Skin of body (tissue), 2 donors: ENCODE results near the gene AP3B2. TPM values are rescaled to one million over a fixed set of nuclear protein-coding genes. Genes with fewer than 3 reads are reported as not detected.
"Not testable (repeated sequence)": the region's sequence is repeated elsewhere in the genome, so short reads cannot be mapped to it uniquely, and the experiment has no call there.

ENCODE experiments used
- DNase-seq: peaks from one replicate; lab custom pipeline; 2025; lab: John Stamatoyannopoulos, UW
- total RNA-seq: library from RNA; depleted of rRNA; stranded (reverse); fragments of >200 nt; gene quantifications from one replicate; pipeline ENCODE4 v1.2.3, GENCODE V29; 2014

AP3B2 gene
- total RNA-seq, 1 donor from 2014 or later, result 0.89 TPM

DNA sequence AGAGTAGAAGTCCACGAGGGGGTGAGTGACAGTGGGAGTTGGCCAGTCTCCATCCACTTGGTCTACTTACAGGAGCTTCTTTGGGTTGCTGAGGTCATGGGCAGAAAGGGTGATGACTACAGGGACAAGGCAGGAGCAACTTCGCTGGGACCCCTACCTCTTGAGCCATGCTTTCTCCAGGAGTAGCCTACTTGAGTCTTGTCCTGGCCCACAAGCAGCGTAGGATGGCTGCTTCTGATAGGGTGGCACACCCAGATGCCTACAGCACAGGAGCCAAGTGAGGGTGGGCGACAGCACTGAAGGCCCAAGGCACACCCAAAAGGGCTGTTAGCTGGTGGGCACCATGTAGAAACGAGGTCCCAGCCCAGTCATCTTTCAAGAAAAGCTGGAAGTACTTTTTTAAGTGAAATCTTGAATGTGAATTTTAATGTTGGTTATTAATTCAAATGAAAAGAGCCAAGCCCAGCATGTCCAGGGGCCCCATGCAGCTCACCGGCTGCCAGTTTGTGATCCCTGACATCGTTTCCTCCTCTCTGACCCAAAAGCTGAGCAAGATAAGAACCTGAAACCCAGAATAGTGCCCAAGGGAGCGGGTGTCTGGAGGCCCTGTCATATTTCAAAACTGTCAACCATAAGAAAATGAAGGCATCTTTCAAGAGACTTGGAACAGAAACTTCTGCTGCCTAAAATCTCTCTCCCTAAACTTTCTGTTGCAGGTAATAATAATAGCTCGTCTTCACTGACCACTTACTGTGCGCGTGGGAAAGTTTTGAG lies 60.3 kb downstream of the AP3B2 start:
- DNase-seq, result no peak

DNA sequence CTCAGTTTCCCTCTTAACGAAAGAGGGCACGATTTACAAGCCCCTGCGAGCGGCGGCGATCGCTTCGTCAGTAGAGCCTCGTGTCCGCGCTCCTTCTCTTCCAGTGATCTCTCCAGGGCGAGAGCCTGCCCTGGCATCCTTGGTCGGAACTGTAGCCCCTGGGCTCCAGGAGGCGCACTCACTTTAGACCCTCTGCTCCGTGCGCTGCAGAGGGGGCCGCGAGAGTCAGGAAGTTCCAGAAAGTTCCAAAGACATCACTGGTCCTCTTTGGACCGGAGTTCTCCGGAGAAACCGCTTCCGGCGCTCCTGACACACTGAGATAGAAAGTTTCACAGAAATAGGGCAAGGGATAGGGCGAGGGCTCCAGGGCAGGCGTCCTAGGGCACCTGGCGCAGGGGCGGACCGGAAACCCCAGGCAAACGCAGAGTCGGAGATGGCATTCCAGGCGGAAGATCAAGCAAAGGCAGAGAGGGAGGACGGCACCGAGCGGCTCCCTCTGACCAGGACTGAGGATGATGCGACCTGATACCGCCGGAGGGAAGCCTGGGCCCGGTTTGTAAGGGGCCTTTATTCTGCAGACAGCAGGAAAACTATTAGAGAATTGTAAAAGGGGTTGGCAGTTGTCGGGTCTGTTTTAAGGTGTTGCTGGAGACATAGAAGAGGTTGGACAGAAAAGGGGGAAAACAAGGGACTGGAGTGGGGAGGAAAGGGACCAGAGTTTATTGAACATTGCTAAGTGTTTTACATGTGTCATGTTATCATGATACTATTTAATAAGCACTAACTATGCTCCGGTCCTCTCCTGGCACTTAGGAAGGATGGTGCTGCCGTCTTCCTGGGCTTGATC lies 61.2 kb downstream of the AP3B2 start:
- DNase-seq, result no peak

GRCh38 chr15:82647835-82648256 lies 61.8 kb downstream of the AP3B2 start:
- no peak for DNase-seq

DNA sequence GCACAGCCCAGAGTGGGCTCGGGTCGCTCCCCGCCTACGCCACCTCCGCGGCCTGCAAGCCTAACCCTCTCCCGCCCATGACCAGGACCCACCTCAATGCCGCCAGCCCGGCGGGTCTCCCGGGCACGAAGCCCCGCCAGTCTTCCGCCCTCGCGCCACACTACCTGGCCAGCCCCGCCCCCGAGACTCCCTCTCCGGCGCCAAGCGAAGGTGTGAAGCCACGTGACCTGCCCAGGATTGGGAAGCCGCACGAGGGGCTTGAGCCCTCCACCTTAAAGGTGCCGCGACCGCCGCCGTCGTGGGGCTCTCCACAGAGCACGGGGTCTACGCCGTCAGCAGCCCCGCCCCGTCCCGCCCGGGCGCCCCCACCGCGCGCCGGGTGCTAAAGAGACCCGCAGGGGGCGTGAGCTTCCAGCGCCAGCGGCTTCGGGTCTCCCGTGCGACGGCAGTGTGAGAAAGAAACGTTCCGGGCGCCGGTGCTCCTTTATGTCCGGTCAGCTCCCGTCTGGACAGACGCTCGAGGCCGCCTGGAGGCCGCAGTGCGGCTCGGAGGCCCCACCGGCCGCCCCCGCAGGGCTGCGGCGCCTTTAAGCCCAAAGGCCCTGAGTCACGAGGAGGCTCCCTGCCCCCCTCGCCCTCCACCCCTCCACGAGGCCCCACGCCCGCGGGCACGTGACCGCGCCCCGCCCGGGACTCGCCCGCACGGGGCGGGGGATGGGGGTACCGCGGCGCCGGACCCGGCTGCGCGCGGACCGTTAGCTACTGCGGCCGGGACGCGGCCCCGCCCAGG lies 62.4 kb downstream of the AP3B2 start, which contains the start of gene CPEB1:
Gene CPEB1 (minus strand): TSS at position 319 of the 790 bp plus-strand sequence. CDS start 18,904 bp downstream, outside the sequence.
- DNase-seq, result no peak

DNA sequence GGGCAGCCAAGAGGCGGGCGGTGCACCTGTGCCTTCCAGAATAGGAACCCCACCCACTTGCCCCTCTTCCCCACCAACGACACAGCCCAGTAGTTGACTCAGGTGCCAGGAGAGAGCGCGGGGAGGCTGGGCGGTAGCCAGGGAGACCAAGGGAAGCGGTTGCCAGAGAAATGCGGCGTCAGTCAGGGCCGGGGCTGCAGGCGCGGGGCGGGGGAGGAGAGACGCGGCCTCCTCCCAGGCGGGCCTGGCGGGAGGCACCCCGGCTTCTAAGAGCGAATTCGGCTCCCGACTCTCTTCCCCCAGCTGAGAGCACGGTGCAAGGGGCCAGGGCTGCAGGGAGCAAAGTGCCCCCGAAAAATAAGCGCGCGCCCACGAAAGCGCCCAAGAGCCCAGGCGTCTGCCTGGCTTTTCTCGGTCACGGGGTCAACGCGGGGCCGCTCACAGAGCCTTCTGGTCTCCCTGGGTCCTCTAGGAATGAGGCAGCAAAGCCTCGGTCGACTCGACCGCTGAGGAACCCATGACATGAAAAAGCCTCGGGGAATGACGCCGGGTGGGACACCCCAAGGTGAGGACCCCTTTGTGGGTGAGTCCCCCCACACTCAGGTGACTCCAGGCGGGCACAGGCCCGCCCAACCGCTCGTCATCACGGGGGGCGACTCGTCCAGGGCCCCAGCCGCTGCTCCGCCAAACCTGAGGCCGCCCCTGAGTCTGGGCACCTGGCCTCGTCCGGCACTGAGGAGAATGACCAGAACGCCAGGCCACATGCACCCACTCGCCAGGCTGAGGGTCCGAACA lies 63.2 kb downstream of the AP3B2 start:
- DNase-seq, result no peak

DNA sequence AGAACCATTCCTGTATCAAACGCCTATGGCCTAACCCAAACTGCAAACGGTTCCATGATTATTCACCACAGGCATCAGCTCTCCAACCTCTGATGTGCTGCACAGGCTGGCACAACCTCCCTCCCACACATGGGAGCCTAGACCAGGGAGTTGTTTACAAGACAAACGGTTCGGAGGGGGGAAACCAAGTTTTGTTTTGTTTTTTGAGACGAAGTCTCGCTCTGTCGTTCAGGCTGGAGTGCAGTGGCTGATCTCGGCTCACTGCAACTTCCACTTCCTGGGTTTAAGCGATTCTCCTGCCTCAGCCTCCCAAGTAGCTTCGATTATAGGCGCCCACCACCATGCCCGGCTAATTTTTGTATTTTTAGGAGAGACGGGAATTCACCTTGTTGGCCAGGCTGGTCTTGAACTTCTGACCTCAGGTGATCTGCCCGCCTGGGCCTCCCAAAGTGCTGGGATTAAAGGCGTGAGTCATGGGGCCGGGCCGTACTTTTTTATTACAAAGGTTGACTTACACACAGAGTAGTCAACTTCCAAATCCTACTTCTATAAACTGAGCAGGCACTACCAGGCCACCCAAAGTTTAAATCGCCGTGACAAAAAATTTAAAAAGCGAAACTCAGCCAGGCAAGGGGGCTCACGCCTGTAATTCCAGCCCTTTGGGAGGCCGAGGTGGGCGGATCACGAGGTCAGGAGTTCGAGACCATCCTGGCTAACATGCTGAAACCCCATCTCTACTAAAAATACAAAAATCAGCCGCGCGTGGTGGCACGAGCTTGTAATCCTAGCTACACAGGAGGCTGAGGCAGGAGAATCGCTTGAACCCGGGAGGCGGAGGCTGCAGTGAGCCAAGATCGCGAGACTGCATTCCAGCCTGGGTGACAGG lies 64.5 kb downstream of the AP3B2 start:
- DNase-seq, result not testable (repeated sequence)

DNA sequence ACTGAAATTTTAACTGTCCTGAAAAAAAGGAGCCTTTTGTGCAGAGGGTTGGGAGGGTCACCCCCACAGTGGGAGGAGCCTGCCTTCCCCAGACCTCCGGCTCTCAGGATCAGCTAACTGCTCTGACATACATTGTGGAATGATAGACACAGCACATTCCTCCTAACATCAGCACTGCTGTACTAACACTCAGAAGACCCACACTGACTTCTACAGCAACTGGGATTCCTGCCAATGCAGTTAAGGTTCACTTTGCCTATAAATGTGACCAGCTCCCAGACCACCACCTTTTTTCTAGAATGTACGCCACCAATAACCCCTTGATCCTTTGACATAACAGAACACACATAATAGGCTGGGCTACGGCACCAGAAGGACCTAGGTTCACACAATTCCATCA lies 65.7 kb downstream of the AP3B2 start:
- no peak for DNase-seq

DNA sequence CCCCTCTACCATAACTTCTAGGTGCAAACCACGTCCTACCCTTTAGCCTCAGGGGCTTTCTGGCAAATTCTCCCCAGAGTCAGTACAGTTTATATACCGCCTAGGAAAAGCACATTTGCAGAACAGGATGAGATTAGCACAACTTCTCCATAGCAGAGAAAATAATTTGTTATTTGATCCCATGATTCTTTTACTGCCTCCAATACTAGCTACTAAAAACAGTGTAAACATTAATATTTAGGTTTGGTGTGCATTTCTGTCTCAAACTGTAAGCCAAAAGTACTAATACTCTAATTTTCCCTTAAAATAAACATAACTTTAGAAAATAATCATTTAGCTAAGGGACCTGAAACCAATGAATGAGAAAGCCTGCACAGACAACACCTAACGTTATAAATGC lies 67.0 kb downstream of the AP3B2 start:
- no peak for DNase-seq

GRCh38 chr15:82641129-82641798 lies 68.4 kb downstream of the AP3B2 start:
- DNase-seq, result no peak

DNA sequence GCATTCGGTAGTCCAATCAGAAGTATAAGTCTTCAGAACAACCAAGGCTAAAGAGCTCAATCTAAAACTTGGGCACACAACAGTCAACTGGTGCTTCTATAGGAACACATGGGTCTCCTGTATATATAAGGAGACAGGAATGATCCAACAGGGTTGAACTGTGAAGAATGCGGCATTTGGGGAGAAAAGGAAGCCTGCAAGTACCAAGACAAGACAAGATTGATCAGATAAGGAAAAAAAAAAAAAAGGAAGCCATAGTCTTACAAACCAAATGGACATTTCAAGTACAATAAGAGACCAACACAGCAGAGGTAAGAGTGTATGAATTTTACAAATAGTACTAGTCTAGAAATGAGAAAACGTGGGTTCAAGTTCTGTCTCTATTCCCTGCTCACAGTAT lies 69.0 kb downstream of the AP3B2 start:
- DNase-seq, result no peak

GRCh38 chr15:82635798-82636197 lies 73.9 kb downstream of the AP3B2 start:
- no peak for DNase-seq

DNA sequence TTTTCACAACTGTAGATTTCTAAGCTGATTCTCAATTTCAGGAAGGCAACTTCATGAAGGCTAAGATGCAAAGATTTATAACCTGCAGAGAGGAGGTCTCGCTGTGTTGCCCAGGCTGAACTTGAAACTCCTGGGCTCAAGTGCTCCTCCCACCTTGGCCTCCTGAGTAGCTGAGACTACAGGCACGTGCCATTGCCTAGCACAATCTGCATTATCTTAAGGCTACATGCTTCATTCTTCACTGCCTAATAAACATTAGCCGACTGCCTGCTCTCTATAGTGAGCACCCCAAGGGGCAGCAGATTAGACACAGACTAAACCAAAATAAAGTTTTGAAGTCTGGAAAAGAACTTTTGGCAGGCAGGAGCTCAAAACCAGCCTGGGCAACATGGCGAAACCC lies 79.6 kb downstream of the AP3B2 start:
- DNase-seq, result no peak

DNA sequence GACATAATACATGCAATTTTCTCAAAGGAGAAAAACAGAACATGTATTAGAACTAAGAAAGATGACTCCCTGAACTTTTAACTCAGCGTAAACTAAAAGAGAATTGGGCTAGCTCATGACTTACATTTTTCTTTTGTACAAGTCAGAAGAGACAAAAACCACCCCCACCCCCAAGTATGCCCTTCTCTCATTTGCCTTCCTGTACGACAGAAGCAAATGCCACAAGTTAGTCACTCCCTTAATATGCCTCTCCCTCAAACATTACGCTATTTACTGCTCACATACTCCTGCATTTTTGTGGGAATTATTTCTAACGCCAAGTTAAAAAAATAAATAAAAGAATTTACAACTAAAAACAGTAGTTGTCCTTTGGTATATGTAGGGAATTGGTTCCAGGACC lies 84.5 kb downstream of the AP3B2 start:
- no peak for DNase-seq

GRCh38 chr15:82624438-82624837 lies 85.2 kb downstream of the AP3B2 start:
- DNase-seq, result no peak

DNA sequence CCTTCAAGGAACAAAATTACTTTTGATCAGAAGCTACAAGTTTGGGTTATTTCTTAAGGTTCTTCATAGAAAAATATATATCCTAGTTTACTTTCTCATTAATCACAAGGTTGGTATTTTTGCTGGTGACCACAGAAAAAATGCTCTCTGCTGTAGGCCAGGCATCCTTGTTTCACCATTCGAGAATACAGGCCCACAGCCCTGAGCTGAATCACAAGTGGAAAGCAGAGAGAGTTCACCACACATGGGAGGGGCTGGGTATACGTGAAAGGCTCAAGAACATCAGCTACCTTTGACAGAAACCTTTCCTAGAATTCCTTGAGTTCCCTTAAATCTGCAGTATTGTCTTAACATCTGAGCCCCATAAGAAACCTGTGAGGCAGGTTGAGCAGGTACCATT lies 85.7 kb downstream of the AP3B2 start:
- no peak for DNase-seq

DNA sequence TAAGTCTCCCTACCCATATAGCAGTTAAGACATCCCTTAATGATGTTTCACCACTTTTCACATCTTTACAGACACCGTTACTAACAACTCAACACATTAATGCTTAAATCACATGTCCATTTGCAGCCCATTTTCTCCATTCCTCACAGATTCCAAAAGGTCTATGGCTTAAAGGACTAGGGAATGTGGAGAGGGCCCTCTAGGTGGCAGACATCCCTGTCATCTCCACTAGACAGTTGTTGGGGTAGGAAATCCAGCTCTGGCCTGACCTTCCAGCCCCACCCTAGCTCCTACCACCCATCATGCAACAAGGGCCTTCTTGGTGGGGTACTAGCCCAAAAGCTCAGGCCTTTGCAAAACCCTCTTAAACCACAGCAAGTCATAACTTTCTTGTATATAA lies 87.7 kb downstream of the AP3B2 start:
- no peak for DNase-seq

DNA sequence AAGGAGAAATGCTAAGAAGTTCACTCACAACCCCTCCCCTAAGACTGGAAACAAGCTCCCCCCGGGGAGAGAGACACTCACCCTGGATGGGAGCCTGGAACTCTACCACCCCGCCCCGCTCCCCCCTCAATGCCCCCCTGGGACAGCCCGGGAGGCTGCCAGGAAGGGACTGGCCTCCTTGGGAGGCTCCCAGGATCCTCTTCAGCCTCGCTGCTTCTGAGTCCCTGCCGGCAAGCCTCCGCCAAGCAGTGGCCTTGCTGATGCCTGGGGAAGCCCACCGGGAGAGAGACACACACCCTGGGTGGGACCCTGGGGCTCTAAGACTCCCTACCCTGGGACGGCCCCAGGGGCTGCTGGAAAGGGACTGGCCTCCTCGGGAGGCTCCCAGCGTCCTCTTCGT lies 95.9 kb downstream of the AP3B2 start:
- DNase-seq, result no peak

DNA sequence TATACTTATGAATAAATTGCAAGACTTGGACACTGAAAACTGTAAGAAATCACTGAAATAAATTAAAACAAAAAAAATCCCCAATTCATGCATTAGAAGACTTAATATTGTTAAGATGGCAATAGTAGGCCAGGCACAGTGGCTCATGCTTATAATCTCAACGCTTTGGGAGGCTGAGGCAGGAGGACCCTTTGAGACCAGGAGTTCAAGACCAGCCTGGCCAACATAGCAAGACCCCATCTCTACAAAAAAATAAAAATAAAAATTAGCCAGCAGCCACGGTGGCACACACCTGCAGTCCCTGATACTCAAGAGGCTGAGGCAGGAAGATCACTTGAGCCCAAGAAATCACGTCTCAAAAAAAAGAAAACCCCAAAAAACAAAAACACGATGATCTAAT lies 98.3 kb downstream of the AP3B2 start:
- no peak for DNase-seq
